ENCODE measurements around the gene FCRL4.

Gene FCRL4

DNA sequence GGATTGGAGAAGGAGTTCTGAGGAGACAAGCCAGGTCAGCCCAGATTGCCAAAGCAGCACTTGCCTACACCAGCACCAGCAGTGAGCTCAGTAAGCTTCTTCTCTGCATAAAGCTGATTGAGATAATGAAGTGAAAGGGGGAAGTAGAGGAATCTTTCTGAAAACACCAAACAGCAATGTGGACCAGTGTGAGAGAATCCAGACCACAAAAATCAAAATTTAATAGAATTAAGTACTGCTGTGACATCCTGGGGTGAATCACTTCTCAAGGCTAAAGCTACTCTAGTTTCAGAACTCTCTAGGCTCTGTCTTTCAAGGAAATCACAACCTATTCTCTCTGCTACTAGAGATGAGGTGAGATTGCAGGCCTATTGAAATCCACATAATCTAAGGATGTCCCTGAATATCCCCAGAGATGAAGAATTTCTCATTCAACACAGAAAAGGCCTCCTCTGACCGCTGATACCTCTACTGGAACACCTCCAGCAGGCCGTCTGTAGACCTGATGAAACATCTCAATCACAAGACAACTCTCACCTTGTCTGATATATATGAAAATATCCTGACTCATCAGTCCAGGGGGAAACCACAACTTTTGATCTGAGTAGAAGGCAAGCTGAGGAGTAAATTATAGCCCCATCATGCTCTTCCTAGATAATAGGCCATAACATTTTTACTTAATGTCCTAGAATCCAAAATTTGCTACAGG is at the start of gene FCRL4:
Gene FCRL4, minus strand, starts transcription at position 127 of the 709 bp plus-strand sequence. CDS start 141 bp downstream, outside the sequence.
- DNase-seq = no peak

- no peak for DNase-seq
Measured at GRCh38 chr1:157646144-157646543, 48.3 kb upstream of the FCRL4 start.

GRCh38 chr1:157641177-157641576 is 43.3 kb upstream of the FCRL4 start:
- no peak for DNase-seq

GRCh38 chr1:157639800-157640199 is 41.9 kb upstream of the FCRL4 start:
- no peak for DNase-seq

DNA sequence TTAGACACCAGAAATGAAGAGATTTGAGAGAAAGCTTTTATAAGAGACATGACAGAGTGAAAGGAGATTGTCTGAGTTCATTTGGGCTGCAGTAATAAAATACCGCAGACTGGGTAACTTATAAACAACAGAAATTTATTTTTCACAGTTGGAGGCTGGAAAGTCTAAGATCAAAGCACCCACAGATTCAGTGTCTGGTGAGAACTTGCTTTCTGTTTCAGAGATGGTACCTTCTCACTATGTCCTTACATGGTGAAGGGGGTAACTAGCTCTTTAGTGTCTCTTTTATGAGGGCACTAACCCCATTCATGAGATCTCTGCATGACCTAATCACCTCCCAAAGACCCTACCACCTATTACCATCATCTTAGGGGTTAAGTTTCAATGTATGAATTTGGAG is 30.9 kb upstream of the FCRL4 start:
- DNase-seq = no peak

- peak; percentile 24 for DNase-seq
Measured at GRCh38 chr1:157626099-157626498, 28.2 kb upstream of the FCRL4 start.

DNA sequence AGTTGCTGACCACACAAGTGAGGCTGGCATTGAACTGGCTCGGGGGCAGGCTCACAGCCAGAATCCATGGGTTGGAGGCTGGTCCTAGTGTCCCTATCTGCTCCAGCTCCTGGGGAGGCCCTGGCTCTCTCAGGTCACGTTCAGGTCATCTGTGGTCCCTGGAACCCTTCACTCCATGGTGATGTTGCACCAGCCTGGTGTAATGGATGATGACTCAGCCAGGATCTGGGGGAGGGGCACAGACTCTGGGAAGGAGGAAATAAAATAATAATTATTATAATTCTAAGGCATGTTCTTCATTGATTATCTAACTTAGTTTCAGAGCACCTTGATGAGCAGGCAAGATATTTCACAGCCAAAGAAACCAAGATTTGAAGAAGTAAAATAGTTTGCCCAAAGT is 26.6 kb upstream of the FCRL4 start:
- DNase-seq = no peak

GRCh38 chr1:157622471-157622870 is 24.6 kb upstream of the FCRL4 start:
- DNase-seq = no peak

- no peak for DNase-seq
Measured at GRCh38 chr1:157618190-157618589, 20.3 kb upstream of the FCRL4 start.

DNA sequence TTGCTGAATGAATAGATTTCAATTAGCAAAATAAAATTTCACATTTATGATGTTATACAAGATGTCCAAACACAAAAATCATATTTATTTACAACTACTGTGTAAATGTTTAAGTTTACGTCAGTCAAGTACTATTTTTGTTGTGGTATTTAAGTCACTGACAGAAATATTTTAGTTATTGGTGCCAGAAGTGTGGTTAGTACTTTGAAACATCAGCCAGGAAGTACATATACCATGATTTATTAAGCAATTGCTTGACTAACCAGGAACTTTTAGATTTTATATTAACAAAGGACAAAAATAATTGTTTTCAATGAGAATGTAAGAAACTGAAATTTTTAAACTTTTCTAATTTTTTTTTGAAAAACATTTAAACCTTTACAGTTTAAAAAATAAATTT is 2.4 kb upstream of the FCRL4 start:
- no peak for DNase-seq

GRCh38 chr1:157596384-157596783 is 1.5 kb downstream of the FCRL4 start:
- DNase-seq = no peak

DNA sequence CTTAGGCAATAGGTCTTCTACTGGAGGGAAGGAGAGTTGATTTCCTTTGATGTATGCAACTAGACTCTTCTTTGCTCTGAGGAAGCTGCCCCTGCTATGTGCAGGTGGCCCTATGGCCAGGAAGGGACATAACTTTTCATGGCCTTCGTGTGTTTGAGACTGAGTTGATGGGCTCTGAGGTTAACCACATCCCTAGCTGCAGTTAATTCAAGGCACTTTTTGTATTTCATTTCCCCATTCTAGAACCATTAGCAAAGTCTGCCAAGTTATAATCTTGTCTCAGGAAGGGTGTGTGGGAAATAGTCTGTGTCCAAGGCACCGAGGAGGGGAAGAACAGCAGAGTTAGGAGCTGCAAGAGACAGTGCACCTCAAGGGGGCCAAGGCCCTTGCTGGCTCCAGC is 2.5 kb downstream of the FCRL4 start:
- DNase-seq = no peak

- no peak for DNase-seq
Measured at GRCh38 chr1:157585984-157586383, 11.9 kb downstream of the FCRL4 start.

GRCh38 chr1:157584503-157584902 is 13.4 kb downstream of the FCRL4 start:
- no peak for DNase-seq

DNA sequence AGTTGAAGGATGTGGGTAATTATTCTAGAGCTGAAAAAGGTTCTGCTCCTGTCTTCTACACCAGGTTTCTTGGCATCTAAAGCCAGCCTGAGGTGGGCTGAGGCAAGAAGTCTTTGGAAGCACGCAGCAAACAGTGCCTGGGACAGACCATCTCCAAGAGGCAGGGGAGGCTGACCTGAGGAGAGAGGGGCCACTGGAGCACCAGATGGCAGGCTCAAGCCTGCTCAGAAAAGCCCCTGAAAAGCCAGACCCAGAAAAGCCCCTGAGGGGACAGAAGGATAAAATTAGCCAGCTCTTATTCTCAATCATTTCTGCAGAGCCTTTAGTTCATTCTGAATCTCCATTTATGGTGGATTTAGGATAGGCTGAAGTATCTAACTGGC is 17.1 kb downstream of the FCRL4 start:
- no peak for DNase-seq

GRCh38 chr1:157580179-157580827 is 17.6 kb downstream of the FCRL4 start:
- DNase-seq = peak; percentile 68

DNA sequence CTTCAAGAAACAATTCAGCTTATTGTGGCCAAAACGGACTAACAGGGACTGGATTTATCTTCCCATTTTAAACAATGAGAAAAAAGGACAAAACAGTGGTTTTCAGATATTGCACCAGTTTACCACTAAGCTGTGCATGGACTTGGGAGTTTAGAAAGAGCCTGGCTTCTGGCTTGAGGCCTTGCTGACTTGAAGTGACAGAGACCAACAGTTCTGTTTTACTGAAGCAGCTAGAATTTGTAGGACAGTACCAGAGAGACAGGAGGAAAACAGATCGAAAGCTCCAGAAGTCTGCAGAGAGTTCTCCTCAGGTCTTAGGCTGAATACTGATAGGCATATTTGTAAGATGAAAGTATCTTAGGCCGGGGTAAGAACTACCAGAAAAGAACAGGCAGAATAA is 20.5 kb downstream of the FCRL4 start:
- no peak for DNase-seq

DNA sequence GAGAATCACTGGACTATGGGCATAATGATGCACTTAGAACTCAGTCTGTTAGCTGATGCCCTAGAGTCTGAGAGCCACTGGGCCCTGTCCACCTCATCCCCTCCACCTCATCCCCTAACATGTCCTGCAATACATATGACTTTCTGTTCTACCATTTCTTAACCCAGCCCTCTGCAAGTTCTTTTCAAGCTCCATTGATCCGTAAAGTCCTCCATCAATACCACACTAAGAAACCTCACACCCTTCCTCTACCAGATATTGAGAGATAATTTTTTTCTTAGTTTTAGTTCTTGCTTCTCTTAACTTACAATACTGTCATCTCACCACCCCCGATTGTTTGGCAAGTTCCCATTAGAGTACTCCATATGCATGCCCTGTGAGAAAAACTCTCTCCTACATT is 22.1 kb downstream of the FCRL4 start:
- DNase-seq = no peak

- DNase-seq = no peak
Measured at GRCh38 chr1:157574836-157575235, 23.0 kb downstream of the FCRL4 start.

DNA sequence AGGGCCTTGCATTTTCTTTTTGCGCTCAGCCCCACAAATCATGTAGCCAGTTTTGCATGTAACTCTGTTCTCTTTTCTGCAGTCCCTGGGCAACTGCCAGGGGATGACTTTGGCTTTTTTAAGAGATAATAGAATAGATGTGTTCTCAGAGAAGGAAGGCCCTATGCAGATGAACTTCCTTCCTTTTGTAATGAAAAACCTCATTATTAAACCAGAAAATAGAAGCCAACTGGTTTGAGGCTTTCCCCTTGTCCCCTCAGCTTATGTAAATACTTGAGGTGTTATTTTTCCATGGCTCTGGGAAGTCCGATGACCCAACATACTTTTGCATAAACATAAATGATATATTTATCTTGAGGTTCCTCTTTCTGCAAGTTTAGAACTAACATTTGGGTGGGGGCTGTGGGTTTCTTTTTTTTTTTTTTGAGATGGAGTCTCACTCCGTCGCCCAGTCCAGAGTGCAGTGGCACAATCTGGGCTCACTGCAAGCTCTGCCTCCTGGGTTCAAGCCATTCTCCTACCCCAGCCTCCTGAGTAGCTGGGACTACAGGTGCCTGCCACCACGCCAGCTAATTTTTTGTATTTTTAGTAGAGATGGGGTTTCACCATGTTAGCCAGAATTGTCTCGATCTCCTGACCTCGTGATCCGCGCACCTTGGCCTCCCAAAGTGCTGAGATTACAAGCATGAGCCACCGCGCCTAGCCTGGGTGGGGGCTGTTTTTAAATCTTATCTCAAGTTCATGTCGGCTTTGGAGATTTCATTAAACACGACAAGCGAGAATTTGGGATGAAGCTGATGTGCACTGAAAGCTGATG is 31.2 kb downstream of the FCRL4 start:
- no peak for DNase-seq

GRCh38 chr1:157562515-157562914 is 35.4 kb downstream of the FCRL4 start:
- no peak for DNase-seq

DNA sequence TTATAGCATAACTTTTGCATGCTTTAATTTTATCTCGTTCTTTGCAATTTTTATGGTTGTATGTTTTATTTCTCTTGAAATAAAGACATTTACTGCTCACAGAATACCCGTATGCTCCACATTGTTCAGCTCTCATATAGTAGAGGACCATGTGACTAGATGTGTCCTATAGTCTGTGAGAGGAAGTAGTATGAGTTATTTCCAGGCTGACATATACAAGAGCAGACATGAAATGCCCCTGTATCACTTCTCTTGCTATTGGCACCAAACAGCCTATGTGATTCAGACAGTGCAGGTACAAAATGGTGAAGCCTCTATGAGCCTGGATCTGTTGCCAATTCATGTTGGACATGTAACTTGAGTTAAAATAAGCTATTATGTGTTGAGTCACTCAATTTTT is 39.8 kb downstream of the FCRL4 start:
- no peak for DNase-seq

DNA sequence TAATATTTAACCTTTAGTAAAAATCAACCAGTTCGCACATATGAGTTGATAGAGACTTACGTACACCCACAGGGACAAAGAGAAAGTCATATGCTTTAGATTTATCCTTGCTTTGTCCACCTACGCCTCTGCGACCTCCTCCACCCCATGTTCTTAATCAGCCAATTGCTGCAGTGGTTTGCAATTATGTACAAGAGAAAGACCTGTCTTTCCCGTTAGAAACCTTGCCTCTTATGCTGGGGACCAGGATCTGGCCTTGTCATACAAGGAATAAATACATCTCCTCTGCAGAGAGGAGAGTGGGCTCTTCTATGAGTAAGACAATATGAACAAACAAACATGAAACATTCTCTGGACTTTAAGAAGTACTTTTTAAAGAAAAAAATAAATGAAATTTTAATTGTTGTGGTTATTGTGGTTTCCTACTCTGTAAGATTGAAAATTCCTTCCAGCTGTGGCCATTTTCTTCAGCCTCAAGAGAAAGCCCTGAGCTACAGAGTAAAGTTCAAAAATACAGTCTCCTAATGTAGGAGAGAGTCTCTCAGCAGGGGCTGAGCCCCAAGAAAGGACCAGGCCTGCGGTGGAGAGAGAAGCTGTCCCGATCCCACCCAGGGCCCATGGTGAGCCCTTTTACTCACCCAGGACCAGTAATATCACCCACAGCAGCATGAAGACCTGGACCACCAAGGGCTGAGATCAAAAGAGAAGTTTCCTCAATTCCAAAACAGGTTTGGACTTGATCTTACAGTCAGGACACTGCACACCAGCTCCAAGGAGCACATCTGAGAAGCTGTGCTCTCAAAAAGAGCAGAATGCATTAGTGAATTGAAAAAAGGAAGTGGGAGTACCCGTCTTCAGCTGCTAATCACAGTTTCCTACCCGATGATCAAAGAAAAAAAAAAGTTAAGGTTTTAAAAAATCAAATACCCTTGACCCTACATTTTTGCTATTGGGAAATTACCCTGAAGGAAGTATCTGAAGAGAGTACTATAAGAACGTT is 45.9 kb downstream of the FCRL4 start, which contains the start of gene FCRL5:
Gene FCRL5, minus strand, starts transcription at position 822 of the 1,000 bp plus-strand sequence. Its CDS starts 153 bp downstream, at position 669.
- DNase-seq = no peak

Measured in NCI-H69 (cell line).